A549 treated with RU486 at 1 μM for 4 hours (cell line): ENCODE data around the gene PALS2. TPM values are rescaled to one million over a fixed set of nuclear protein-coding genes. Genes with fewer than 3 reads are reported as not detected.

Experiments
- total RNA-seq: library from RNA; stranded (reverse); fragments of 200-300 nt; extraction: Qiagen RNA extraction; gene quantifications from 5 replicates; pipeline ENCODE4 v1.2.3, GENCODE V29; 2022; ENCODE audit warnings: low read depth

Gene PALS2
- total RNA-seq = 20.8 to 29.0 TPM (median 22.3 TPM) in 5 replicates

DNA sequence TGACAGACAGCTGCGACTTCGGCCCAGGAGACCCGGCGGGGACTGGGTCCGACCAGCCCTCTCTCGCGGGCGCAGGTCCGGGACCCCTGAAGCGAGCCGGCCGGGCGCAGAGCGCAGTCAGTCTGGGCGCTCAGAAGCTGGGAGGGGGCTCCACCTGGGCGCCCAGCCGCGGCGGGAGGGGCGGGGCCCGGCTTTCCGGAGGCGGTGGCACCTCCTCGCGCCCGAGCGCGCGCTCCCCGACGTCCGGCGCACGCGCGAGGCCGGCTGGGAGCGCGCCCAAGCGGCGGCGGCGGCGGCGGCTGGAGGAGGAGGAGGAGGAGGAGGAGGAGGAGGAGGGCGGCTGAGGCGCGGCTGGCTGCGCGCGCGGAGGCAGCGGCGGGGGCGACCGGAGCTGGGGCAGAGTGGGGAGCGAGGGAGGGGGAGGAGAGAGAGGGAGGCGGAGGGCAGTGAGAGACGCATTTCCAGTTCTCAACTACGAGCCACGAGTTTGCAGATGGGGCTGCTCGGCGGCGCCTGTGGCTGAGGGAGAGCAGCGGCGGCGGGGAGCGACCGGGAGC, at the start of gene PALS2:
Gene PALS2, plus strand, starts transcription at position 456 of the 557 bp plus-strand sequence. CDS start 50,216 bp downstream, outside the sequence.

Other genes starting within 250 kb of the PALS2 start
- 24.8 to 38.4 TPM (median 35.4 TPM) in 5 replicates for gene GSDME, start 184.0 kb downstream of the PALS2 start, total RNA-seq